ENCODE measurements around the gene ASTN1. TPM values are rescaled to one million over a fixed set of nuclear protein-coding genes. Genes with fewer than 3 reads are reported as not detected.

ASTN1 gene
- total RNA-seq, 1 experiment from 2014 or later = 0.42 TPM

GRCh38 chr1:176939993-176940392, 224.5 kb downstream of the ASTN1 start:
- no peak for ATAC-seq
- Histone ChIP-seq H3K9ac (ENCODE audit: low read length) (no peak overlapping the region), H4K20me1 (ENCODE audit: insufficient read depth) (no peaks in the 10 kb centered on the region), H3K4me3 (replicated peaks in 1 of 2; ENCODE audit: low read depth in 1 of 2, low read length in 2 of 2) (no peak overlapping the region), H3K79me2 (ENCODE audit: insufficient read depth, low read length) (no peaks in the 10 kb centered on the region), H3K27ac (ENCODE audit: low read depth, low read length) (no peak overlapping the region), H2AFZ (ENCODE audit: low read depth, low read length, poor library complexity, severe bottlenecking) (no peak overlapping the region), H3K36me3 (ENCODE audit: control insufficient read depth in 1 of 2, insufficient read depth in 2 of 2, low read length in 2 of 2) (no peaks in the 10 kb centered on the region), H3K9me3 (ENCODE audit: control insufficient read depth in 1 of 2, insufficient read depth in 1 of 2, low read depth in 1 of 2, low read length in 2 of 2) (no peaks in the 10 kb centered on the region), H3K4me2 (ENCODE audit: low read length) (no peak overlapping the region), H3K27me3 (ENCODE audit: insufficient read depth, low read length) (peaks cover 26% of the 10 kb centered on the region), H3K4me1 (ENCODE audit: control insufficient read depth in 1 of 2, insufficient read depth in 2 of 2, low read length in 2 of 2) (no peaks in the 10 kb centered on the region), H3K9me2 (ENCODE audit: insufficient read depth) (no peaks in the 10 kb centered on the region)
- ChIA-PET CTCF (no interaction called here), RAD21 (ENCODE audit: low non-redundant PET in 1 of 2, low total read pairs in 2 of 2, uncharacterized antibody in 2 of 2, unreplicated experiment in 2 of 2) (no interaction called here), POLR2A (no interaction called here)
- no peak for TF ChIP-seq EGR1 (IDR thresholded peaks at IDR 0.05; ENCODE audit: low read depth)
- no peak for TF ChIP-seq YY1 (IDR thresholded peaks at IDR 0.05; ENCODE audit: extremely low read depth, insufficient replicate concordance, low read depth, low read length)
- TF ChIP-seq POLR2A (IDR thresholded peaks at IDR 0.05; ENCODE audit: borderline replicate concordance, extremely low read depth, insufficient read depth, insufficient read length) = no peak
- TF ChIP-seq CBX3 (IDR thresholded peaks at IDR 0.05; ENCODE audit: low read depth) = no peak
- no peak for TF ChIP-seq CEBPB (IDR thresholded peaks at IDR 0.05; ENCODE audit: low read depth)
- TF ChIP-seq SP1 (IDR thresholded peaks at IDR 0.05; ENCODE audit: low read depth) = no peak
- no peak for TF ChIP-seq JUND (IDR thresholded peaks at IDR 0.05)
- no peak for TF ChIP-seq ELF1 (IDR thresholded peaks at IDR 0.05; ENCODE audit: borderline replicate concordance, low read depth)
- no peak for TF ChIP-seq ZNF274 (IDR thresholded peaks at IDR 0.05; ENCODE audit: low read depth, low read length)
- no peak for TF ChIP-seq CTCF (IDR thresholded peaks at IDR 0.05 in 2 of 3, conservative IDR thresholded peaks at IDR 0.05 in 1 of 3; ENCODE audit: borderline replicate concordance in 1 of 3, insufficient read depth in 1 of 3, low read depth in 2 of 3, low read length in 2 of 3)
- TF ChIP-seq SRF (IDR thresholded peaks at IDR 0.05; ENCODE audit: low read depth) = no peak
- intact Hi-C loops (cut with micrococcal nuclease) = no loop called here
- no TSS peak for BruUV-seq (replicated peaks)
- no peak for DNase-seq (ENCODE audit: low read depth, low spot score)

- ATAC-seq (no peak), DNase-seq (ENCODE audit: low read depth, low spot score) (no peak)
- ChIA-PET POLR2A (no interaction called here), RAD21 (ENCODE audit: low non-redundant PET in 1 of 2, low total read pairs in 2 of 2, uncharacterized antibody in 2 of 2, unreplicated experiment in 2 of 2) (no interaction called here), CTCF (no interaction called here)
- no peaks in the 10 kb centered on the region for H3K36me3 ChIP-seq (ENCODE audit: control insufficient read depth in 1 of 2, insufficient read depth in 2 of 2, low read length in 2 of 2)
- no peaks in the 10 kb centered on the region for H3K4me1 ChIP-seq (ENCODE audit: control insufficient read depth in 1 of 2, insufficient read depth in 2 of 2, low read length in 2 of 2)
- H4K20me1 ChIP-seq (ENCODE audit: insufficient read depth) = no peaks in the 10 kb centered on the region
- TF ChIP-seq ZBTB33 (IDR thresholded peaks at IDR 0.05; ENCODE audit: extremely low read depth, insufficient replicate concordance, low read length) = no peak
- TF ChIP-seq YY1 (IDR thresholded peaks at IDR 0.05; ENCODE audit: extremely low read depth, insufficient replicate concordance, low read depth, low read length) = no peak
- TF ChIP-seq SRF (IDR thresholded peaks at IDR 0.05; ENCODE audit: low read depth) = no peak
- no peak for TF ChIP-seq CTCF (IDR thresholded peaks at IDR 0.05 in 2 of 3, conservative IDR thresholded peaks at IDR 0.05 in 1 of 3; ENCODE audit: borderline replicate concordance in 1 of 3, insufficient read depth in 1 of 3, low read depth in 2 of 3, low read length in 2 of 3)
- no peak for TF ChIP-seq ZFX (IDR thresholded peaks at IDR 0.05)
- no peak for TF ChIP-seq JUND (IDR thresholded peaks at IDR 0.05)
- intact Hi-C loops (cut with micrococcal nuclease) = no loop called here
- BruUV-seq (replicated peaks) = no TSS peak
- no peak overlapping the region for H3K4me2 ChIP-seq (ENCODE audit: low read length)
- no peak overlapping the region for H3K9ac ChIP-seq (ENCODE audit: low read length)
- H3K4me3 ChIP-seq (replicated peaks in 1 of 2; ENCODE audit: low read depth in 1 of 2, low read length in 2 of 2) = no peak overlapping the region
- H3K27ac ChIP-seq (ENCODE audit: low read depth, low read length) = no peak overlapping the region
- no peaks in the 10 kb centered on the region for H3K79me2 ChIP-seq (ENCODE audit: insufficient read depth, low read length)
- H3K9me3 ChIP-seq (ENCODE audit: control insufficient read depth in 1 of 2, insufficient read depth in 1 of 2, low read depth in 1 of 2, low read length in 2 of 2) = no peaks in the 10 kb centered on the region
- peaks cover 35% of the 10 kb centered on the region for H3K27me3 ChIP-seq (ENCODE audit: insufficient read depth, low read length)
- H2AFZ ChIP-seq (ENCODE audit: low read depth, low read length, poor library complexity, severe bottlenecking) = no peak overlapping the region
- no peaks in the 10 kb centered on the region for H3K9me2 ChIP-seq (ENCODE audit: insufficient read depth)
These were observed 226.1 kb downstream of the ASTN1 start for GRCh38 chr1:176938375-176938774.

All from HCT116 (cell line).